ENCODE measurements around the gene PPARG. TPM values are rescaled to one million over a fixed set of nuclear protein-coding genes. Genes with fewer than 3 reads are reported as not detected.

Gene PPARG
- total and polyA plus RNA-seq, 2 of the 8 experiments (the other 6 are each of a cell fraction or from before 2014, with no cell fraction given) = 0.06 TPM; not detected in 1

DNA sequence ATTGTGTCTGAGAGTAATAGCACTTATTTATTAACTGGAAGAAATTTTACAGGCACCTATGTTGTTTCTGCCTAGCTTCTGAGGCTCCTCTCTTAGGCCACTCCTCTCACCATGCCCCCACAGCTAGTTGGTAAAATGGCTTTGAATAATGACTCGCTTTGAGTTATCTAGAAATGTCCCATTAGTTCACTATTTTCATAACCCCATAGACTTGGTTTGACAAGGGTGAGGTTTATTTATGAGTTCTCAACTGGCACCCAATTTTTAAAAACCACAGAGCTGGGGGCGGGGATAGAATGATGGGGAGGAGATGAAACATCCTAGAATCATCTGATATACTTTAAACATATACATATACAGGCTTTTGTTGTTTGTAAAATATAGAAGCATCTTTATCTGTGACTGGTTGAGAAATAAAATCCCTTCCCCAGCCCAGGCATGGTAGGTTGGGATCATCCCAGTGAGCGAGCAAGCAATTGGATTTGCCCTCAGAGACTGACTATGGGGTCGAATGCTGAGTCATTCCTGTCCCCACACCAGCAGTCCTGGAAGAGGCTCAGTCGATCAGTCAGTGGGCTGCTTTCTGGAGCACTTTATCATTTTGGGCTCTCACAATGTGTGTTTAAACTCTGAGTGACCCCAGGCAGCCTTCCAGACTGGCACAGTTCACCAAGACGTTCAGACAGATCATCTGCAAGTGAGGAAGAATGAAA lies 135.2 kb downstream of the PPARG start:
- H3K27ac ChIP-seq (ENCODE audit: low read depth, low read length) = no peak overlapping the region
- no peak overlapping the region for H3K4me2 ChIP-seq (ENCODE audit: insufficient read depth in 1 of 2, low read depth in 2 of 2, low read length in 2 of 2)
- peak overlapping the region; percentile 70; the same call in 1 of the 2 replicates for H2AFZ ChIP-seq (ENCODE audit: low read length)
- no peaks in the 10 kb centered on the region for H3K27me3 ChIP-seq (replicated peaks in 1 of 4; ENCODE audit: control insufficient read depth in 3 of 4, extremely low read depth in 1 of 4, insufficient read depth in 3 of 4, low read length in 3 of 4)
- H3K4ac ChIP-seq (replicated peaks; ENCODE audit: insufficient read length, low read depth, low read length) = no peak overlapping the region
- H3K4me1 ChIP-seq (replicated peaks in 1 of 4; ENCODE audit: control insufficient read depth in 3 of 4, insufficient read depth in 4 of 4, low read length in 3 of 4) = peaks cover 0 to 8% (median 6%) of the 10 kb centered on the region in 4 experiments; a peak in 4 of 7 replicates
- H3K14ac ChIP-seq (ENCODE audit: insufficient read length) = no peak overlapping the region
- no peak overlapping the region for H2BK12ac ChIP-seq (ENCODE audit: low read depth, low read length)
- no peak for FAIRE-seq
- H3K23ac ChIP-seq (ENCODE audit: insufficient read length) = no peak overlapping the region
- CTCF ChIA-PET (ENCODE audit: partially characterized antibody) = interaction anchor here (0.6 kb wide), 1 partner anchor 1090 kb away, joined by 3 read pairs; no protein-coding TSS in a partner anchor
- H3K56ac ChIP-seq (replicated peaks; ENCODE audit: insufficient read length, low read depth, low read length) = no peak overlapping the region
- 87% methylated on average over 6 of the region's 6 CpGs; no CpG with 5 or more reads in 1 of the 2 experiments for WGBS, 2 experiments (ENCODE audit: extremely low coverage in 1 of 2, insufficient coverage in 1 of 2, insufficient read length in 1 of 2, insufficient replicate concordance in 2 of 2, low coverage in 1 of 2, low lambda C conversion rate in 2 of 2, missing lambda C conversion rate in 1 of 2)
- no peaks in the 10 kb centered on the region for H4K20me1 ChIP-seq (replicated peaks in 1 of 2; ENCODE audit: control insufficient read depth in 1 of 2, insufficient read depth in 2 of 2, low read length in 2 of 2)
- H3K9me3 ChIP-seq (ENCODE audit: insufficient read depth in 2 of 2, low read depth in 1 of 2, low read length in 1 of 2) = no peaks in the 10 kb centered on the region
- POLR2A ChIA-PET (ENCODE audit: partially characterized antibody) = no interaction called here
- H3K18ac ChIP-seq (ENCODE audit: extremely low read depth, low read length) = no peak overlapping the region; the same call in 1 of the 2 replicates
- H3K36me3 ChIP-seq (ENCODE audit: control insufficient read depth in 2 of 4, insufficient read depth in 4 of 4, low read length in 3 of 4) = no peaks in the 10 kb centered on the region
- H3K23me2 ChIP-seq (ENCODE audit: low read depth, low read length) = no peaks in the 10 kb centered on the region
- no peak overlapping the region for H3K9ac ChIP-seq (replicated peaks in 1 of 4; ENCODE audit: extremely low read depth in 1 of 4, low read depth in 3 of 4, low read length in 3 of 4)
- peak in 1 of 2 experiments; percentile 7 for DNase-seq (ENCODE audit: low read depth in 1 of 2, low spot score in 2 of 2)
- no peak overlapping the region for H4K5ac ChIP-seq (ENCODE audit: insufficient read length, low read depth, low read length)
- H2BK5ac ChIP-seq (ENCODE audit: low read depth, low read length) = no peak overlapping the region; the same call in 1 of the 2 replicates
- H2BK120ac ChIP-seq (replicated peaks; ENCODE audit: low read depth, low read length) = no peak overlapping the region
- H2BK20ac ChIP-seq (ENCODE audit: low read length) = no peak overlapping the region
- H2BK15ac ChIP-seq (ENCODE audit: low read length) = no peak overlapping the region
- H4K91ac ChIP-seq (replicated peaks; ENCODE audit: insufficient read length, low read length) = no peak overlapping the region
- H3K79me2 ChIP-seq (ENCODE audit: control insufficient read depth in 1 of 2, insufficient read depth in 2 of 2, low read length in 2 of 2) = no peaks in the 10 kb centered on the region
- H3K4me3 ChIP-seq (ENCODE audit: extremely low read depth in 1 of 4, insufficient read depth in 2 of 4, low read depth in 3 of 4, low read length in 4 of 4) = no peak overlapping the region
- H4K8ac ChIP-seq (ENCODE audit: extremely low read depth, insufficient read depth, low read length) = no peak overlapping the region
- TF ChIP-seq, protein P1, sequence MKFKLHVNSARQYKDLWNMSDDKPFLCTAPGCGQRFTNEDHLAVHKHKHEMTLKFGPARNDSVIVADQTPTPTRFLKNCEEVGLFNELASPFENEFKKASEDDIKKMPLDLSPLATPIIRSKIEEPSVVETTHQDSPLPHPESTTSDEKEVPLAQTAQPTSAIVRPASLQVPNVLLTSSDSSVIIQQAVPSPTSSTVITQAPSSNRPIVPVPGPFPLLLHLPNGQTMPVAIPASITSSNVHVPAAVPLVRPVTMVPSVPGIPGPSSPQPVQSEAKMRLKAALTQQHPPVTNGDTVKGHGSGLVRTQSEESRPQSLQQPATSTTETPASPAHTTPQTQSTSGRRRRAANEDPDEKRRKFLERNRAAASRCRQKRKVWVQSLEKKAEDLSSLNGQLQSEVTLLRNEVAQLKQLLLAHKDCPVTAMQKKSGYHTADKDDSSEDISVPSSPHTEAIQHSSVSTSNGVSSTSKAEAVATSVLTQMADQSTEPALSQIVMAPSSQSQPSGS (IDR thresholded peaks at IDR 0.05; ENCODE audit: low read length) = no peak
- TF ChIP-seq MAFK (IDR thresholded peaks at IDR 0.05; ENCODE audit: low read depth, low read length) = peak; percentile 59
- peak; percentile 49; the same call in 1 of the 2 replicates for TF ChIP-seq BACH1 (IDR thresholded peaks at IDR 0.05; ENCODE audit: low read length)
- no peak overlapping the region for H2AK5ac ChIP-seq (ENCODE audit: low read depth, low read length)
- no peaks in the 10 kb centered on the region for H3K79me1 ChIP-seq (ENCODE audit: low read depth, low read length)
